ENCODE data around the gene HIPK2. TPM values are rescaled to one million over a fixed set of nuclear protein-coding genes. Genes with fewer than 3 reads are reported as not detected.
A peak's percentile ranks its signal among the peaks of the same experiment; 100 is the strongest.

HIPK2 gene
- total RNA-seq, 1 experiment from 2014 or later, result 15.4 TPM

- no peak for DNase-seq (ENCODE audit: low spot score)
Observed at GRCh38 chr7:139696552-139696951, 81.2 kb downstream of the HIPK2 start.

- DNase-seq (ENCODE audit: low spot score), result no peak
Observed at GRCh38 chr7:139695588-139695987, 82.2 kb downstream of the HIPK2 start.

GRCh38 chr7:139695051-139695450 is 82.7 kb downstream of the HIPK2 start:
- no peak for DNase-seq (ENCODE audit: low spot score)

- DNase-seq (ENCODE audit: low spot score), result no peak
Observed at GRCh38 chr7:139694389-139694676, 83.5 kb downstream of the HIPK2 start.

- DNase-seq (ENCODE audit: low spot score), result no peak
Observed at GRCh38 chr7:139693651-139694388, 84.0 kb downstream of the HIPK2 start.

GRCh38 chr7:139692723-139693122 is 85.1 kb downstream of the HIPK2 start:
- no peak for DNase-seq (ENCODE audit: low spot score)

- DNase-seq (ENCODE audit: low spot score), result peak; percentile 53
Observed at GRCh38 chr7:139691253-139691781, 86.5 kb downstream of the HIPK2 start.

GRCh38 chr7:139687980-139688632 is 89.7 kb downstream of the HIPK2 start:
- DNase-seq (ENCODE audit: low spot score), result peak; percentile 67

GRCh38 chr7:139687211-139687954 is 90.4 kb downstream of the HIPK2 start:
- DNase-seq (ENCODE audit: low spot score), result no peak

- DNase-seq (ENCODE audit: low spot score), result peak; percentile 44
Observed at GRCh38 chr7:139683137-139683921, 94.5 kb downstream of the HIPK2 start.

- DNase-seq (ENCODE audit: low spot score), result peak; percentile 91
Observed at GRCh38 chr7:139682136-139683013, 95.4 kb downstream of the HIPK2 start.

- DNase-seq (ENCODE audit: low spot score), result peak; percentile 20
Observed at GRCh38 chr7:139681812-139682135, 96.0 kb downstream of the HIPK2 start.

GRCh38 chr7:139681463-139681755 is 96.4 kb downstream of the HIPK2 start:
- peak; percentile 57 for DNase-seq (ENCODE audit: low spot score)

GRCh38 chr7:139680676-139681462 is 96.9 kb downstream of the HIPK2 start:
- peak; percentile 98 for DNase-seq (ENCODE audit: low spot score)

GRCh38 chr7:139679731-139680594 is 97.8 kb downstream of the HIPK2 start:
- peak; percentile 83 for DNase-seq (ENCODE audit: low spot score)

- DNase-seq (ENCODE audit: low spot score), result no peak
Observed at GRCh38 chr7:139676390-139676789, 101.4 kb downstream of the HIPK2 start.

GRCh38 chr7:139675127-139676125 is 102.4 kb downstream of the HIPK2 start:
- no peak for DNase-seq (ENCODE audit: low spot score)

GRCh38 chr7:139674752-139675126 is 103.1 kb downstream of the HIPK2 start:
- DNase-seq (ENCODE audit: low spot score), result no peak

All from H4 (cell line).